PFSK-1 (cell line): ENCODE data around the gene ATXN7L1.

Experiments
- POLR2AphosphoS5 ChIP-seq: IDR thresholded peaks from 2 replicates; pipeline ENCODE4 v1.6.1; 2012; ENCODE audit warnings: low read depth, mild to moderate bottlenecking, control low read depth, low read length, moderate library complexity
- SIN3A ChIP-seq: IDR thresholded peaks from 2 replicates; pipeline ENCODE4 v1.6.1; 2012; ENCODE audit warnings: mild to moderate bottlenecking, low read length, moderate library complexity, borderline replicate concordance; ENCODE audit not compliant: insufficient read depth
- TAF1 ChIP-seq: IDR thresholded peaks from 2 replicates; pipeline ENCODE4 v1.6.1; 2012; ENCODE audit warnings: low read length, control low read depth, borderline replicate concordance; ENCODE audit not compliant: insufficient read depth
- TF ChIP-seq, protein P1 (sequence below), 2 experiments: IDR thresholded peaks; 2 replicates each; pipeline versions ENCODE4 v1.6.1 to v1.8.0; 2011 to 2012; ENCODE audit warnings: low read depth in 2 of 2, low read length in 2 of 2, control low read depth in 1 of 2, inconsistent platforms in 1 of 2, mild to moderate bottlenecking in 1 of 2, moderate library complexity in 1 of 2; ENCODE audit not compliant: insufficient read depth in 1 of 2

DNA sequence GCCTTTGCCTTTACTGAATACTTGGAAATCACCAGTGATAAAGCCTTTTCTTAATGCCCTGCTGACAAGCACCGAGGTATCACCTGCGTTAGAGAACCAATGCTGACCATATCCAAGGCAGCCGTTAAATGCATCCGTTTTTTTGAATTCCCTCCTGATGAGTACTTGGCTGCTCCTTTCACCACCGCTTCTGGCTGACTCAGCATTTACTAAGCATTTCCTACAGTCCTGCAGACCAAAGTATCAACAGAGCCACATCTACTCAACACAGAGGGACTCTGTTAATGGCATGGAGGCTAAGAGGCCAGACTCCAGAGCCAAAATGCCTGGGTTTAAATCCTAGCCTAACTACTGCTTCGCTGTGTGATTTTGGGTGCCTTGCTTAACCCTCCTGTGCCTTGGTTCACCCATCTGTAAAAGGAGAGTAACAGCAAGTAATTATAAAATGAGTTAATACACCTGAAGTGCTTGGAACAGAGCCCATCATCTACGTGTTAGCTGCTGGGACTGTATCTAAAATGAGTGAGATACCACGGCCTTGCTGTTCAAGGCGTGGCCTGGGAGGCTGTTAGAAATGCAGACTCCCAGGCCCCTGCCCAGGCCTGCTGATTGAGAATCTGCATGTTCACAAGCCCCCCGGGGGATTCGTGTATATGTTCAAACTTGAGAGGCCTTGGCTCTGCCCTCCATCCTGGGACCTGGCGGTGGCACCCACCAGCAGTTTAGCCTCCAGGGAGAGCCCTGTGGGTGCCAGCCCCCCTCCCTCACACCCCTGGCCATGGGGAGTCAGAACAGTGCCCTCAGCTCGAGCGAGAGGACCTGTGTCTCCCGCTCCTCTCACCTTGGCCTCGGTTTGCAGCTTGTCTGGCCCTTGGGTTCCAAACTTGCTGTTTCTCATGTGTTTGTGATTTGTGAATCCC is 264.3 kb downstream of the ATXN7L1 start:
- no peak for TF ChIP-seq TAF1
- TF ChIP-seq POLR2AphosphoS5 = no peak
- no peak for TF ChIP-seq SIN3A
- TF ChIP-seq, protein P1, sequence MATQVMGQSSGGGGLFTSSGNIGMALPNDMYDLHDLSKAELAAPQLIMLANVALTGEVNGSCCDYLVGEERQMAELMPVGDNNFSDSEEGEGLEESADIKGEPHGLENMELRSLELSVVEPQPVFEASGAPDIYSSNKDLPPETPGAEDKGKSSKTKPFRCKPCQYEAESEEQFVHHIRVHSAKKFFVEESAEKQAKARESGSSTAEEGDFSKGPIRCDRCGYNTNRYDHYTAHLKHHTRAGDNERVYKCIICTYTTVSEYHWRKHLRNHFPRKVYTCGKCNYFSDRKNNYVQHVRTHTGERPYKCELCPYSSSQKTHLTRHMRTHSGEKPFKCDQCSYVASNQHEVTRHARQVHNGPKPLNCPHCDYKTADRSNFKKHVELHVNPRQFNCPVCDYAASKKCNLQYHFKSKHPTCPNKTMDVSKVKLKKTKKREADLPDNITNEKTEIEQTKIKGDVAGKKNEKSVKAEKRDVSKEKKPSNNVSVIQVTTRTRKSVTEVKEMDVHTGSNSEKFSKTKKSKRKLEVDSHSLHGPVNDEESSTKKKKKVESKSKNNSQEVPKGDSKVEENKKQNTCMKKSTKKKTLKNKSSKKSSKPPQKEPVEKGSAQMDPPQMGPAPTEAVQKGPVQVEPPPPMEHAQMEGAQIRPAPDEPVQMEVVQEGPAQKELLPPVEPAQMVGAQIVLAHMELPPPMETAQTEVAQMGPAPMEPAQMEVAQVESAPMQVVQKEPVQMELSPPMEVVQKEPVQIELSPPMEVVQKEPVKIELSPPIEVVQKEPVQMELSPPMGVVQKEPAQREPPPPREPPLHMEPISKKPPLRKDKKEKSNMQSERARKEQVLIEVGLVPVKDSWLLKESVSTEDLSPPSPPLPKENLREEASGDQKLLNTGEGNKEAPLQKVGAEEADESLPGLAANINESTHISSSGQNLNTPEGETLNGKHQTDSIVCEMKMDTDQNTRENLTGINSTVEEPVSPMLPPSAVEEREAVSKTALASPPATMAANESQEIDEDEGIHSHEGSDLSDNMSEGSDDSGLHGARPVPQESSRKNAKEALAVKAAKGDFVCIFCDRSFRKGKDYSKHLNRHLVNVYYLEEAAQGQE (IDR thresholded peaks at IDR 0.05; ENCODE audit: insufficient read depth in 1 of 2, low read depth in 2 of 2, low read length in 2 of 2) = no peak
